Cortex of kidney (tissue), 1 donor: ENCODE results near the gene ENO2.

Experiments
- DNase-seq: peaks from one replicate; lab custom pipeline; 2025; lab: John Stamatoyannopoulos, UW

Gene ENO2

GRCh38 chr12:6912164-6912935, 2.0 kb upstream of the ENO2 start:
- no peak for DNase-seq

GRCh38 chr12:6914947-6915788, 788 bp downstream of the ENO2 start:
- no peak for DNase-seq

GRCh38 chr12:6915789-6916285, 1.5 kb downstream of the ENO2 start:
- DNase-seq: no peak

- no peak for DNase-seq
These were observed 2.2 kb downstream of the ENO2 start for GRCh38 chr12:6916426-6917200.

- DNase-seq: no peak
These were observed 3.3 kb downstream of the ENO2 start for GRCh38 chr12:6917491-6918231.

- DNase-seq: no peak
These were observed 5.2 kb downstream of the ENO2 start for GRCh38 chr12:6919588-6919987.

- DNase-seq: no peak
These were observed 7.2 kb downstream of the ENO2 start for GRCh38 chr12:6921539-6921938.

- no peak for DNase-seq
These were observed 7.9 kb downstream of the ENO2 start for GRCh38 chr12:6921996-6922946.

GRCh38 chr12:6923003-6923732, 8.8 kb downstream of the ENO2 start:
- DNase-seq: no peak

GRCh38 chr12:6923851-6924250, 9.5 kb downstream of the ENO2 start:
- no peak for DNase-seq

- no peak for DNase-seq
These were observed 10.8 kb downstream of the ENO2 start for GRCh38 chr12:6925239-6925539.

GRCh38 chr12:6925540-6926279, 11.3 kb downstream of the ENO2 start:
- DNase-seq: no peak

GRCh38 chr12:6927379-6928021, 13.1 kb downstream of the ENO2 start, which contains the start of gene ATN1:
ATN1 (plus strand) TSS chr12:6927959; CDS start chr12:6934002, 6,043 bp downstream.
- DNase-seq: no peak

- no peak for DNase-seq
These were observed 13.8 kb downstream of the ENO2 start for GRCh38 chr12:6928022-6928702.

- no peak for DNase-seq
These were observed 14.5 kb downstream of the ENO2 start for GRCh38 chr12:6928703-6929407.

- DNase-seq: no peak
These were observed 15.4 kb downstream of the ENO2 start for GRCh38 chr12:6929466-6930452.
